SU-DHL-6 (cell line): ENCODE data around the gene BRMS1L.

Experiments
- EZH2phosphoT487 ChIP-seq: fragments of 200-600 bp; sonication (generic), shearing (Covaris generic); conservative IDR thresholded peaks from 2 replicates; pipeline ENCODE4 v1.6.1; 2018; ENCODE audit warnings: mild to moderate bottlenecking, antibody characterized with exemption, low read length, moderate library complexity, mixed read lengths
- TF ChIP-seq, protein P1 (sequence below): fragments of 200-600 bp; sonication (generic); IDR thresholded peaks from one replicate; pipeline ENCODE4 v1.5.1; 2017; ENCODE audit warnings: antibody characterized with exemption, mild to moderate bottlenecking, low read length, moderate library complexity; ENCODE audit not compliant: insufficient read depth, poor library complexity, severe bottlenecking

GRCh38 chr14:35879654-35880249, 53.6 kb downstream of the BRMS1L start:
- TF ChIP-seq, protein P1, sequence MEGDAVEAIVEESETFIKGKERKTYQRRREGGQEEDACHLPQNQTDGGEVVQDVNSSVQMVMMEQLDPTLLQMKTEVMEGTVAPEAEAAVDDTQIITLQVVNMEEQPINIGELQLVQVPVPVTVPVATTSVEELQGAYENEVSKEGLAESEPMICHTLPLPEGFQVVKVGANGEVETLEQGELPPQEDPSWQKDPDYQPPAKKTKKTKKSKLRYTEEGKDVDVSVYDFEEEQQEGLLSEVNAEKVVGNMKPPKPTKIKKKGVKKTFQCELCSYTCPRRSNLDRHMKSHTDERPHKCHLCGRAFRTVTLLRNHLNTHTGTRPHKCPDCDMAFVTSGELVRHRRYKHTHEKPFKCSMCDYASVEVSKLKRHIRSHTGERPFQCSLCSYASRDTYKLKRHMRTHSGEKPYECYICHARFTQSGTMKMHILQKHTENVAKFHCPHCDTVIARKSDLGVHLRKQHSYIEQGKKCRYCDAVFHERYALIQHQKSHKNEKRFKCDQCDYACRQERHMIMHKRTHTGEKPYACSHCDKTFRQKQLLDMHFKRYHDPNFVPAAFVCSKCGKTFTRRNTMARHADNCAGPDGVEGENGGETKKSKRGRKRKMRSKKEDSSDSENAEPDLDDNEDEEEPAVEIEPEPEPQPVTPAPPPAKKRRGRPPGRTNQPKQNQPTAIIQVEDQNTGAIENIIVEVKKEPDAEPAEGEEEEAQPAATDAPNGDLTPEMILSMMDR, result peak; percentile 55
- TF ChIP-seq EZH2phosphoT487, result no peak
